ENCODE data around the gene SAMD4B.

Gene SAMD4B

GRCh38 chr19:39341719-39342604 is at the start of gene SAMD4B:
Gene SAMD4B (plus strand): TSS chr19:39342421. CDS start chr19:39356894, 14,473 bp downstream.
- Histone ChIP-seq H3K9me3 (replicated peaks; ENCODE audit: insufficient read depth, low read length) (no peaks in the 10 kb centered on the region), H3K79me2 (ENCODE audit: low read length) (peaks cover 55% of the 10 kb centered on the region), H4K20me1 (ENCODE audit: insufficient read depth, low read length) (no peaks in the 10 kb centered on the region), H3K27me3 (replicated peaks; ENCODE audit: insufficient read depth, low read length) (no peaks in the 10 kb centered on the region), H3K4me1 (ENCODE audit: low read length) (peaks cover 12% of the 10 kb centered on the region), H3K36me3 (replicated peaks; ENCODE audit: insufficient read depth, low read length) (no peaks in the 10 kb centered on the region), H2AFZ (ENCODE audit: low read length) (peak within 1 kb of the TSS; percentile 92), H3K4me2 (ENCODE audit: low read depth, low read length) (peak within 1 kb of the TSS; percentile 99), H3K9me2 (replicated peaks; ENCODE audit: insufficient read depth, low read length) (no peaks in the 10 kb centered on the region), H3K9ac (ENCODE audit: low read length) (peak within 1 kb of the TSS; percentile 93), H3K27ac (ENCODE audit: low read length) (peak within 1 kb of the TSS; percentile 48), H3F3A (ENCODE audit: insufficient read depth, low read length) (no peaks in the 10 kb centered on the region), H3K4me3 (ENCODE audit: low read length) (peak within 1 kb of the TSS; percentile 90)
- peak; percentile 98 for DNase-seq
- TF ChIP-seq EZH2 (optimal IDR thresholded peaks at IDR 0.05; ENCODE audit: low read depth, low read length) (no peak), CTCF (IDR thresholded peaks at IDR 0.05; ENCODE audit: low read length) (peak; percentile 52), EZH2phosphoT487 (IDR thresholded peaks at IDR 0.05; ENCODE audit: low read length) (no peak)

- Histone ChIP-seq H3K9me2 (replicated peaks; ENCODE audit: insufficient read depth, low read length) (no peaks in the 10 kb centered on the region), H3K27me3 (replicated peaks; ENCODE audit: insufficient read depth, low read length) (no peaks in the 10 kb centered on the region), H2AFZ (ENCODE audit: low read length) (no peak overlapping the region), H4K20me1 (ENCODE audit: insufficient read depth, low read length) (no peaks in the 10 kb centered on the region), H3F3A (ENCODE audit: insufficient read depth, low read length) (no peaks in the 10 kb centered on the region), H3K9me3 (replicated peaks; ENCODE audit: insufficient read depth, low read length) (no peaks in the 10 kb centered on the region), H3K79me2 (ENCODE audit: low read length) (no peaks in the 10 kb centered on the region), H3K36me3 (replicated peaks; ENCODE audit: insufficient read depth, low read length) (no peaks in the 10 kb centered on the region), H3K4me1 (ENCODE audit: low read length) (no peaks in the 10 kb centered on the region), H3K4me3 (ENCODE audit: low read length) (no peak overlapping the region), H3K4me2 (ENCODE audit: low read depth, low read length) (no peak overlapping the region), H3K27ac (ENCODE audit: low read length) (no peak overlapping the region), H3K9ac (ENCODE audit: low read length) (no peak overlapping the region)
- no peak for TF ChIP-seq EZH2phosphoT487 (IDR thresholded peaks at IDR 0.05; ENCODE audit: low read length)
- TF ChIP-seq CTCF (IDR thresholded peaks at IDR 0.05; ENCODE audit: low read length): no peak
- no peak for TF ChIP-seq EZH2 (optimal IDR thresholded peaks at IDR 0.05; ENCODE audit: low read depth, low read length)
- no peak for DNase-seq
These were observed 48.8 kb upstream of the SAMD4B start for GRCh38 chr19:39293394-39293793.

GRCh38 chr19:39296055-39296645 is 46.1 kb upstream of the SAMD4B start, which contains the start of gene IFNL1:
Gene IFNL1 (plus strand): TSS chr19:39296407. CDS start chr19:39296422, 15 bp downstream.
- H3K27me3 ChIP-seq (replicated peaks; ENCODE audit: insufficient read depth, low read length): peaks cover 8% of the 10 kb centered on the region; the same call in 1 of the 2 replicates
- H3K9me3 ChIP-seq (replicated peaks; ENCODE audit: insufficient read depth, low read length): no peaks in the 10 kb centered on the region
- no peak within 1 kb of the TSS for H2AFZ ChIP-seq (ENCODE audit: low read length)
- H3K9ac ChIP-seq (ENCODE audit: low read length): no peak within 1 kb of the TSS
- H3K4me1 ChIP-seq (ENCODE audit: low read length): no peaks in the 10 kb centered on the region
- peak; percentile 30 for DNase-seq
- H3K27ac ChIP-seq (ENCODE audit: low read length): no peak within 1 kb of the TSS
- H3K36me3 ChIP-seq (replicated peaks; ENCODE audit: insufficient read depth, low read length): no peaks in the 10 kb centered on the region
- H3K4me2 ChIP-seq (ENCODE audit: low read depth, low read length): no peak within 1 kb of the TSS
- H3F3A ChIP-seq (ENCODE audit: insufficient read depth, low read length): no peaks in the 10 kb centered on the region
- no peak for TF ChIP-seq EZH2 (optimal IDR thresholded peaks at IDR 0.05; ENCODE audit: low read depth, low read length)
- TF ChIP-seq CTCF (IDR thresholded peaks at IDR 0.05; ENCODE audit: low read length): no peak
- TF ChIP-seq EZH2phosphoT487 (IDR thresholded peaks at IDR 0.05; ENCODE audit: low read length): no peak
- H3K4me3 ChIP-seq (ENCODE audit: low read length): no peak within 1 kb of the TSS
- no peaks in the 10 kb centered on the region for H3K9me2 ChIP-seq (replicated peaks; ENCODE audit: insufficient read depth, low read length)
- no peaks in the 10 kb centered on the region for H3K79me2 ChIP-seq (ENCODE audit: low read length)
- H4K20me1 ChIP-seq (ENCODE audit: insufficient read depth, low read length): no peaks in the 10 kb centered on the region
